Gastroesophageal sphincter (tissue), 4 donors: ENCODE data around the gene PDHB. TPM values are rescaled to one million over a fixed set of nuclear protein-coding genes. Genes with fewer than 3 reads are reported as not detected.

Source experiments
- ATAC-seq: fragments of 150-250 bp; one replicate; pipeline ENCODE4 v1.9.1; 2016; ENCODE audit warnings: mild to moderate bottlenecking, moderate library complexity
- H3K27ac ChIP-seq, 4 donors: fragments of 200-600 bp; sonication (generic) in 3 of 4; 1 replicate in 3 of 4; 2 replicates in 1 of 4; pipeline ENCODE4 v1.5.1; 2016 to 2019
- H3K27me3 ChIP-seq: fragments of 200-600 bp; sonication (generic); one replicate; pipeline ENCODE4 v1.5.1; 2019
- H3K36me3 ChIP-seq, 2 donors: fragments of 200-600 bp; sonication (generic); one replicate each; pipeline ENCODE4 v1.5.1; 2019; ENCODE audit warnings: control low read depth in 1 of 2
- H3K4me1 ChIP-seq, 3 donors: fragments of 200-600 bp; sonication (generic); 1 replicate in 2 of 3; 2 replicates in 1 of 3; pipeline ENCODE4 v1.5.1; 2016 to 2019; ENCODE audit warnings: control low read depth in 2 of 3
- H3K4me3 ChIP-seq, 2 donors: fragments of 200-600 bp; sonication (generic); one replicate each; pipeline ENCODE4 v1.5.1; 2019; ENCODE audit warnings: mild to moderate bottlenecking in 1 of 2, moderate library complexity in 1 of 2
- H3K9me3 ChIP-seq, 3 donors: fragments of 200-600 bp; sonication (generic); one replicate each; pipeline ENCODE4 v1.5.1; 2017 to 2019; ENCODE audit warnings: control low read depth in 2 of 3
- EP300 ChIP-seq: sonication (generic); formaldehyde crosslinking; IDR thresholded peaks from one replicate; pipeline ENCODE4 v1.6.1; 2017; ENCODE audit warnings: antibody characterized with exemption, mild to moderate bottlenecking
- POLR2A ChIP-seq, 2 donors: fragments of 450-650 bp; IDR thresholded peaks; one replicate each; pipeline ENCODE4 v1.6.1; 2017; ENCODE audit warnings: antibody characterized with exemption in 2 of 2, mild to moderate bottlenecking in 2 of 2, moderate library complexity in 1 of 2
- POLR2AphosphoS5 ChIP-seq: sonication (generic); formaldehyde crosslinking; IDR thresholded peaks from one replicate; pipeline ENCODE4 v1.6.1; 2017; ENCODE audit warnings: antibody characterized with exemption
- WGBS, 2 donors: methylation state at CpG; one replicate each; pipeline ENCODE4 v1.1.5; 2018; ENCODE audit warnings: low coverage in 1 of 2; 5-methylcytosine and 5-hydroxymethylcytosine counted together
- total RNA-seq, 4 donors: library from RNA; depleted of rRNA; stranded (reverse); fragments of >200 nt; gene quantifications; one replicate each; pipeline ENCODE4 v1.1.0, GENCODE V29; 2016
- TF ChIP-seq, protein P1 (sequence below), 4 experiments: fragments of 200-600 bp in 2 of 4; fragments of 450-650 bp in 2 of 4; sonication (generic) in 1 of 4; IDR thresholded peaks; one replicate each; pipeline ENCODE4 v1.5.1; 2017 to 2019; ENCODE audit warnings: antibody characterized with exemption in 4 of 4, mild to moderate bottlenecking in 2 of 4, moderate library complexity in 2 of 4

PDHB gene
- total RNA-seq, 4 donors from 2014 or later = 90.1 to 213 (median 146) TPM

GRCh38 chr3:58409663-58410062 is 24.0 kb downstream of the PDHB start:
- H3K4me1 ChIP-seq = peaks cover 0 to 9% (median 0%) of the 10 kb centered on the region in 3 donors
- H3K27me3 ChIP-seq = no peaks in the 10 kb centered on the region
- TF ChIP-seq POLR2AphosphoS5 (no peak), POLR2A (IDR thresholded peaks at IDR 0.05) (no peak), EP300 (no peak)
- TF ChIP-seq, protein P1, sequence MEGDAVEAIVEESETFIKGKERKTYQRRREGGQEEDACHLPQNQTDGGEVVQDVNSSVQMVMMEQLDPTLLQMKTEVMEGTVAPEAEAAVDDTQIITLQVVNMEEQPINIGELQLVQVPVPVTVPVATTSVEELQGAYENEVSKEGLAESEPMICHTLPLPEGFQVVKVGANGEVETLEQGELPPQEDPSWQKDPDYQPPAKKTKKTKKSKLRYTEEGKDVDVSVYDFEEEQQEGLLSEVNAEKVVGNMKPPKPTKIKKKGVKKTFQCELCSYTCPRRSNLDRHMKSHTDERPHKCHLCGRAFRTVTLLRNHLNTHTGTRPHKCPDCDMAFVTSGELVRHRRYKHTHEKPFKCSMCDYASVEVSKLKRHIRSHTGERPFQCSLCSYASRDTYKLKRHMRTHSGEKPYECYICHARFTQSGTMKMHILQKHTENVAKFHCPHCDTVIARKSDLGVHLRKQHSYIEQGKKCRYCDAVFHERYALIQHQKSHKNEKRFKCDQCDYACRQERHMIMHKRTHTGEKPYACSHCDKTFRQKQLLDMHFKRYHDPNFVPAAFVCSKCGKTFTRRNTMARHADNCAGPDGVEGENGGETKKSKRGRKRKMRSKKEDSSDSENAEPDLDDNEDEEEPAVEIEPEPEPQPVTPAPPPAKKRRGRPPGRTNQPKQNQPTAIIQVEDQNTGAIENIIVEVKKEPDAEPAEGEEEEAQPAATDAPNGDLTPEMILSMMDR (IDR thresholded peaks at IDR 0.05) = no peak
- no peaks in the 10 kb centered on the region for H3K9me3 ChIP-seq
- no peak overlapping the region for H3K4me3 ChIP-seq
- WGBS, 2 donors = 64 to 87% methylated on average over 3 of the region's 3 CpGs
- no peak for ATAC-seq
- H3K36me3 ChIP-seq = peaks cover 0 to 86% of the 10 kb centered on the region in 2 donors
- H3K27ac ChIP-seq = no peak overlapping the region

DNA sequence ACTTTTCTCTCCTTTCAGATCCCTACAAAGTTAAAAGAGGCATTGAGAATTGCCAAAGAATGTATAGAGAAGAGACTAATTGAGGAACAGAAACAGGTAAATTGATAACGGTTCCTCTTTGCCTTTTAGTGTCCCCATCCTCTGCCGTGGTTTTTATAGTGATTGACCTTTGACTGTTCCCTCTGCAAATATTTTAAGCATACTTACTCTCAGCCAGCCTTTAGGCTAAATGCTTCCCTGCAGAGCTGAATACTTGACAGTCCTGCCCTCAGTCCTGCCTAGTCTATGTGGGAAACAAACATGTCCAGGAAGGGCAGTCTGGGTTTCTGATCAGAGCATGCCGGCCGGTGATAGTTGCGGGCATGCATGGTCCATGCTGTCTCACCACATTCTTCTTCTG is 24.7 kb downstream of the PDHB start:
- no peak overlapping the region for H3K27ac ChIP-seq
- TF ChIP-seq, protein P1 (IDR thresholded peaks at IDR 0.05) = no peak
- TF ChIP-seq POLR2A (IDR thresholded peaks at IDR 0.05) (no peak), POLR2AphosphoS5 (no peak), EP300 (no peak)
- peaks cover 0 to 94% of the 10 kb centered on the region in 2 donors for H3K36me3 ChIP-seq
- no peaks in the 10 kb centered on the region for H3K27me3 ChIP-seq
- 64 to 95% methylated on average over 2 of the region's 5 CpGs for WGBS, 2 donors
- no peak overlapping the region for H3K4me3 ChIP-seq
- ATAC-seq = no peak
- H3K4me1 ChIP-seq = peaks cover 0 to 2% (median 0%) of the 10 kb centered on the region in 3 donors
- no peaks in the 10 kb centered on the region for H3K9me3 ChIP-seq

- 53 to 89% methylated on average over 2 to 3 of the region's 4 CpGs for WGBS, 2 donors
- H3K27ac ChIP-seq = no peak overlapping the region
- no peaks in the 10 kb centered on the region for H3K27me3 ChIP-seq
- no peak overlapping the region for H3K4me3 ChIP-seq
- no peaks in the 10 kb centered on the region for H3K4me1 ChIP-seq
- TF ChIP-seq, protein P1 (IDR thresholded peaks at IDR 0.05) = no peak
- TF ChIP-seq EP300 (no peak), POLR2AphosphoS5 (no peak)
- ATAC-seq = peak; percentile 32
- peaks cover 0 to 91% of the 10 kb centered on the region in 2 donors for H3K36me3 ChIP-seq
- no peaks in the 10 kb centered on the region for H3K9me3 ChIP-seq
These were observed 29.2 kb downstream of the PDHB start for GRCh38 chr3:58404396-58404795.

DNA sequence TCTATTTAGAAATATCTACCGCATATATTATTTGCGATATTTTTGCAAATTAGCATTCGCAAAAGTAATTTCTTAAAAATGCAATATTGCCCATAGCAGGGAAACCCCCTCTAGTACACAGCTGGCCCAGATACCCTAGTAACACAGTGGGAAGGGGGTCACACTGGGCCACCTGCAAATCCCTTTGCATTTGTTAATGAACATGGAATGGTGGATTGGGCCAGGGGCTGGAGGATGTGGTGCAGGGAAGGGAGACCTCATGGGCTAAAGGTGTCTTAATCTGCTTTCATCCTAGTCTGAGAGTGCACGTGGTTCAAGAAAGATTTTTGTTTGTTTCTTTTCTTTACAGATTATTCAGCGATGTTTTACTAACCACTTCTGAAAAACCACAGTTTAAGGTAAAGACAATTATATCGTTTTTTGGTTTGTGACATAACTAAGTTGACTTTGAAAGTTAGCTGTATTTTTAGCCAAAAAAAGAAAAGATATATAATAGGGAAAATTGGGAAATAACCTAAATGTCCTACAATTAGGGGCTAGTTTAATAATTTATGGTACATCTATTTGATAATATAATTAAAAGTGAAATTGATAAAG is 30.0 kb downstream of the PDHB start:
- H3K36me3 ChIP-seq = peaks cover 0 to 91% of the 10 kb centered on the region in 2 donors
- no peak for TF ChIP-seq POLR2A (IDR thresholded peaks at IDR 0.05)
- TF ChIP-seq EP300 = no peak
- TF ChIP-seq, protein P1 (IDR thresholded peaks at IDR 0.05) = no peak
- TF ChIP-seq POLR2AphosphoS5 = no peak
- no peaks in the 10 kb centered on the region for H3K27me3 ChIP-seq
- no peak overlapping the region for H3K27ac ChIP-seq
- no peaks in the 10 kb centered on the region for H3K4me1 ChIP-seq
- 82 to 88% methylated on average over 6 of the region's 6 CpGs for WGBS, 2 donors
- no peak for ATAC-seq
- H3K9me3 ChIP-seq = no peaks in the 10 kb centered on the region
- no peak overlapping the region for H3K4me3 ChIP-seq

GRCh38 chr3:58398669-58399333 is 34.8 kb downstream of the PDHB start:
- Histone ChIP-seq H3K36me3 (peaks cover 0 to 90% of the 10 kb centered on the region in 2 donors), H3K4me1 (peaks cover 0 to 10% (median 0%) of the 10 kb centered on the region in 3 donors), H3K27ac (no peak overlapping the region), H3K27me3 (no peaks in the 10 kb centered on the region), H3K9me3 (no peaks in the 10 kb centered on the region), H3K4me3 (no peak overlapping the region)
- TF ChIP-seq POLR2A (IDR thresholded peaks at IDR 0.05) = no peak
- TF ChIP-seq EP300 = no peak
- TF ChIP-seq, protein P1 (IDR thresholded peaks at IDR 0.05) = no peak
- no peak for TF ChIP-seq POLR2AphosphoS5
- WGBS, 2 donors = 57 to 87% methylated on average over 6 to 9 of the region's 9 CpGs
- ATAC-seq = no peak
